NOMO-1 treated with dmso at 0.1 percent for 144 hours (cell line): ENCODE results near the gene GRIK2.

Experiments used
- DNase-seq: peaks from one replicate; lab custom pipeline; 2025; ENCODE audit not compliant: unreplicated experiment; lab: John Stamatoyannopoulos, UW

Gene GRIK2

GRCh38 chr6:101776919-101777350 is 383.4 kb downstream of the GRIK2 start:
- DNase-seq = no peak

GRCh38 chr6:101777646-101778045 is 384.1 kb downstream of the GRIK2 start:
- DNase-seq = no peak

DNA sequence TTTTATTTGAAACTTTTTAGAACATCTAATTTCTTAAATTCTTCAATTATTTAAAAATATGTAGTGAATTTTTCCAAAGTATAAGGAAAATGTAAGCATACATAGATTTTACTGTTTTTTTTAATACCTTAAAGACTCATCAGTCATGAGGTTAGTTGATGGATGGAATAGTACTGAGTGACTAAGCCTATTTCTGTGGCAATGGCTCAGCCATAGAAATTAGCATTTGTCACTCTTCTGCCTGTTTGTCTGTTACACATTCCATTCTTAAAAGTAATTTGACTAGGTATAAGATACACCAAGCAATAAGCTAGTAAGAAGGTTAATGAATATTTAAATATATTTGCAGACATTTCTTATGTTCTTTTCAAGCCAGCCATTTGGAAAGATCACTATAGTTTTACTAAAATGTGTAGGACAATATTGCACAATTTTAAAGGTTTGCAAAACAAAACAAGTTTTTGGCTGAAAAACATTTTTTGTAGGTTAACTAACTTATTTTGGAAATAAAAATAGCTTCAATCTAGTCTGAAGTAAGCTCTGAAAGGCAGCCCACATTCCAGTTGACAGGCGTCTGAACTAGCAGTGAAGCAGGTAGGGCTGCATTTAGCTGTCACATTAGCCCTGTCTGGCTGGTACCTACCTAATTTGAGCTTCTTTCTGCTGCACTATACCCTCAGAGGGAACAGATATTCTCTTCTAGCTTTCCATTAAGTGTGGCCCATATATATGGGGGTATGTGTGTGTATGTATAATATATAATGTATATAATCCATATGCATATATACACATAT is 385.7 kb downstream of the GRIK2 start:
- DNase-seq = no peak

- DNase-seq = no peak
Observed at GRCh38 chr6:101783287-101783686, 389.8 kb downstream of the GRIK2 start.

- no peak for DNase-seq
Observed at GRCh38 chr6:101784094-101784493, 390.6 kb downstream of the GRIK2 start.

- DNase-seq = no peak
Observed at GRCh38 chr6:101799531-101799930, 406.0 kb downstream of the GRIK2 start.

- DNase-seq = no peak
Observed at GRCh38 chr6:101800598-101800997, 407.1 kb downstream of the GRIK2 start.

DNA sequence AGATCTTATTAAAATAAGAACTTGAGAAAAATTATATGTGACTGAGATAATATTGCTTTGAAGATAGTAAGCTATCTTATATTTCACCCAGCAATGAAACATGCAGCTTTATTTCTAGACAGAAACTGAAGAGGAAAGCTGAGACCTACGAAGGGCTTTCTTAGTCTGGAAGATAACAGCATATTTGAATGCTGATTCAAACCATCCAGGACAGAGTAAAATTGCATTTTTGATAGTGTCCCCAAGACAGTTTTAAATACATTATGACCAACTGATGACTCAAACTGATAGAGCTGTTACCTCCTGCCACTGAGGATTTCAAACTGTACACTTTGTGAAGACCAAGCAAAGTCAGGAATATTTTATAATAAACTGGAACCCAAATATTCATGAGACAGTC is 409.6 kb downstream of the GRIK2 start:
- DNase-seq = no peak

DNA sequence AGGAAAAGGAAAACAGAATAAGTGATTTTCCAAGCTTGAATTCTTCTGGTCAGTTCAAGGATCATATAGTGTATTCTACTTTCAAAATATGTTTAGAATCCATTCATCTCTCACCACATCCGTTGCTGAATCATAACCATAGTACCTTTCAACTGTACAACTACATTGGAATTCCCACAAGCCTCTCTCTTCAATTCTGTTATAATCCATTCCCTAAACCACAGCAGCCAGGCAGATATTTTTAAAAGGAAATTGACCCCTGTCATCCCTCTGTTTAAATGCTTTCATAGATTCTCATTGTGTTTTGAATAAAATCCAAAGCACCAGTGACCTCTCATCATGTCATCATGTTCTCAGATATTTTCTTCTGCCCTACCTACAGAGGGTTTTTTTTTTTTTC is 412.7 kb downstream of the GRIK2 start:
- no peak for DNase-seq

DNA sequence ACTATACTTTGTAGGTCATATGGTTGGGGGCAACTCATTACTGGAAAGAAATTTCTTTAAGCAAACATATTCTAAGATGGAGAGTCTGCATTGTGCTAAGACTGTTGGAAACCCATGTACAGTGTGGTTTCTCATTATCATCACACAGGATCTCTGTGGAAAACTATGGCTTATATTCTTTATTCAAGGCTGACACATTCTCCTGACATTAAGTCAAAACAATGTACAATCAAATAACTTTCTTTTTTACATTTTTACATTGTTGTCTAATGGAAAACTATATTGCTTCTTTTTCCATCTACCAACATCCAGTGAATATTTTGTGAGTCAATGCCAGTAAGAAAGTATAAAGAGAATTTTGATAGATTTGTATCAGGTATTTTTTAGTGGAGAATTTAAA is 417.6 kb downstream of the GRIK2 start:
- no peak for DNase-seq

DNA sequence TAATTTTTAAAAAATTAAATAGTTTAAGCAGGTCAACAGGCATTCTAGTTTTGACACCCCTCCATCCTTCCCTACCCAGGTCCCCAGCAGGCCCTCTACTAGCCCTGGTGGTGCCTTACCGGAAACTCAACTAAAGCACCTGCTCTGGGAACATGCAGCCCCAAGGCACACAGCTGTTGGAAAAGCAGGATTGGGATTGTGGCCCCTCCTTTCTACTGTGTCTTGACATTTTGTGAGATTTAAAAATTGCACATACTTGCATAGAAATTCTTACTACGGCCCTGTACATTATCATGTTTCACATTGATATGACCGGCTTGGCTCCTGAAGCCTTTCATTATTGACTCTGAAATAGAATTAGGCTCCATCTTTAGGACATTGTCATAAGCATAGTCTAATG is 423.2 kb downstream of the GRIK2 start:
- no peak for DNase-seq

- DNase-seq = no peak
Observed at GRCh38 chr6:101818051-101818450, 424.5 kb downstream of the GRIK2 start.

DNA sequence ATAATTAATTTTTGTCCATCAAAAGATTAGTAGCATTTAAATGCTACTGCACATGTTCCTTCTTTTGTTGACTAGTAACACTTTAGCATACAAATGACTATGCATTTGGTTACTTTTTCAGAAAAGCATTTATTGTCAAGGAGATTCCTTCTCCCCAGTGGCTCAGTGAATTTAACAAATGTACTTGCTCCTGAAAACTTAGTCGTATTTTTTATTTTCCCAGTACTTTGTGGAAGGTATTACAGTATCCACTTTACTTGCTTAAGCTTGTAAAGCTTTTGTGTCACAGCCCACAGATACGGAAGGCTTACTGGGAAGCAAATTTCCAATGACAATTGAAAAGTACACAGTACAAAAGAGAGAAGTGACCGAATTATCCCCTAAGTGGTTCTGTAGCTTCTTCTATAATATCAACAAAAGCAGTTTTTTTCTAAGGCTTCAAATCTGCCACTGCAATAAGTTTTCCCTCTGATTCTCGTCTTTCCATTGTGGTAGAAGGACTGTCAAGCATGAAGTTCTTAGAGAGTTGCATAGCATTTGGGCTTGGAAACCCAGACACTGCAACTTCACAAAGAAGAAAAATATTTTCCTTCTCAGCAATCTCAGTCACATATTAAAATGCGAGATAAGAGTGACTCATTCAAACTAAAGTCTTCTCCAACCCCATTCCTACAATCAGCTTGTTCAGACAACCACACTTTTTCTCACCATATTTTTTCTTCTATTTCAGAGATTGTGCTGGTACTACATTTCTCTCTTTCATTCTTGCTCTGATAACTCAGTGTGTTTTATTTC is 431.2 kb downstream of the GRIK2 start:
- no peak for DNase-seq

DNA sequence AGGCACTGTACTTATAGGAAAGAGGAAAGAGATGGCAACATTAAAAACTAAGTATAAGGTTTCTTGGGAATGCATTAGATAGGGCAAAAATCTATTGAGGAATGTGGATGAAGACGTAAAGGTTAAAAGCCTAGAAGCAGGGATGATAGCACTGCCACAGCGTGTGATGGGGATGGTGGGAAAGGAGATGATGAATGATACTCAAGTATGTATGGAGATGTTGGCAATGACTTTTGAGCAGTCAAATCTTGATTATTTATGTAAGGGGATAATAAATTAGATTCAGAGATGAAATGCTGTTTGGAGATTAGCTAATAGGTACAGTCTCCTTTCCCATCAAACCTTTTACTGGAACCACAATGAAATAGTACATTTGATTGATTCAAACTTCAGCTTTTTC is 432.8 kb downstream of the GRIK2 start:
- DNase-seq = no peak

- DNase-seq = no peak
Observed at GRCh38 chr6:101826678-101827077, 433.2 kb downstream of the GRIK2 start.

GRCh38 chr6:101830501-101831031 is 437.1 kb downstream of the GRIK2 start:
- DNase-seq = no peak

- DNase-seq = no peak
Observed at GRCh38 chr6:101832371-101832770, 438.9 kb downstream of the GRIK2 start.

DNA sequence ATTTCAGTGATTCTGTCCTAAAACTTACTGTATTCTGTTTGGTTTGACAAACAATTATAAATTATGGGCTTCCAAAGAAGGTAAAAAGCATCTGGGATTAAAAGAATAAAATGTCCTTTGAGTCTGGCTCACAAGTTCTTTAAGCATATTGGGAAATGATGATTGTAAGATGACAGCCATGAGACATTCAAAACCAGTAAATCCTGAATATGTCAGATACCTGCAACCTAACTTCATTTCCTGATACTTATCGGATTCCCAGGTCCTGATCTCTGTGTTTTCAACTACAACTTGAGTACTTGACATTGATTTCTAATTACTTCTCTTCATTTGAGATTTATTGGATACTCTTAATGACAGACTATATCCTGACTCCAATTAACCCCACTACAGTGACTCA is 446.6 kb downstream of the GRIK2 start:
- no peak for DNase-seq

- no peak for DNase-seq
Observed at GRCh38 chr6:101845172-101845571, 451.7 kb downstream of the GRIK2 start.

GRCh38 chr6:101845621-101846020 is 452.1 kb downstream of the GRIK2 start:
- DNase-seq = no peak

- no peak for DNase-seq
Observed at GRCh38 chr6:101847690-101848089, 454.2 kb downstream of the GRIK2 start.

- DNase-seq = no peak
Observed at GRCh38 chr6:101851911-101852310, 458.4 kb downstream of the GRIK2 start.
